CD4-positive, alpha-beta memory T cell (primary cell): ENCODE data around the gene CIZ1. TPM values are rescaled to one million over a fixed set of nuclear protein-coding genes. Genes with fewer than 3 reads are reported as not detected.
A peak's percentile ranks its signal among the peaks of the same experiment; 100 is the strongest.
"Not testable (repeated sequence)": the region's sequence is repeated elsewhere in the genome, so short reads cannot be mapped to it uniquely, and the experiment has no call there.

Experiments used
- CTCF ChIA-PET: fragments of 350-600 bp; sonication (Branson Sonifier 250); formaldehyde crosslinking; loops from one replicate; lab custom pipeline; 2021; ENCODE audit warnings: inconsistent platforms; ENCODE audit not compliant: partially characterized antibody; lab: Charles Lee
- POLR2A ChIA-PET: fragments of 350-600 bp; sonication (Branson Sonifier 250); formaldehyde crosslinking; loops from one replicate; lab custom pipeline; 2021; ENCODE audit not compliant: partially characterized antibody; lab: Charles Lee
- DNase-seq, 5 donors: peaks; one replicate each; pipeline versions ENCODE4 v3.0.0 to v3.0.0-alpha.2; 2020 to 2022; ENCODE audit warnings: mixed read lengths in 1 of 5
- H3K27ac ChIP-seq: one replicate; pipeline ENCODE4 v1.7.0; 2013; ENCODE audit warnings: low read depth, low read length
- H3K27me3 ChIP-seq: 2 replicates; pipeline ENCODE4 v1.7.0; 2013; ENCODE audit warnings: mild to moderate bottlenecking, low read length, moderate library complexity; ENCODE audit not compliant: insufficient read depth
- H3K36me3 ChIP-seq: 2 replicates; pipeline ENCODE4 v1.7.0; 2013; ENCODE audit warnings: mild to moderate bottlenecking, low read length, moderate library complexity; ENCODE audit not compliant: insufficient read depth
- H3K4me1 ChIP-seq: 2 replicates; pipeline ENCODE4 v1.7.0; 2013; ENCODE audit warnings: mild to moderate bottlenecking, low read length, moderate library complexity; ENCODE audit not compliant: insufficient read depth
- H3K4me3 ChIP-seq, 2 donors: one replicate each; pipeline ENCODE4 v1.7.0; 2013; ENCODE audit warnings: low read length in 2 of 2, mild to moderate bottlenecking in 1 of 2
- H3K9me3 ChIP-seq, 2 donors: one replicate each; pipeline ENCODE4 v1.7.0; 2013; ENCODE audit warnings: low read length in 2 of 2, control low read depth in 1 of 2; ENCODE audit not compliant: control insufficient read depth in 1 of 2
- H3K27ac Mint-ChIP-seq, 7 donors: one replicate each; pipeline ENCODE4 v1.8.0; 2020 to 2021; ENCODE audit warnings: mixed read lengths in 7 of 7, mild to moderate bottlenecking in 6 of 7, inconsistent platforms in 3 of 7, moderate library complexity in 3 of 7
- H3K27me3 Mint-ChIP-seq, 2 donors: one replicate each; pipeline ENCODE4 v1.8.0; 2020 to 2021; ENCODE audit warnings: mixed read lengths in 2 of 2
- H3K36me3 Mint-ChIP-seq, 2 donors: one replicate each; pipeline ENCODE4 v1.8.0; 2020 to 2021; ENCODE audit warnings: mixed read lengths in 2 of 2, inconsistent platforms in 1 of 2, mild to moderate bottlenecking in 1 of 2
- H3K4me1 Mint-ChIP-seq, 4 donors: one replicate each; pipeline ENCODE4 v1.8.0; 2020 to 2021; ENCODE audit warnings: mixed read lengths in 4 of 4, mild to moderate bottlenecking in 1 of 4
- H3K4me3 Mint-ChIP-seq, 8 donors: one replicate each; pipeline ENCODE4 v1.8.0; 2020 to 2021; ENCODE audit warnings: mixed read lengths in 8 of 8, mild to moderate bottlenecking in 7 of 8, moderate library complexity in 6 of 8, inconsistent platforms in 3 of 8
- H3K9me3 Mint-ChIP-seq, 8 donors: one replicate each; pipeline ENCODE4 v1.8.0; 2020 to 2021; ENCODE audit warnings: mixed read lengths in 8 of 8, mild to moderate bottlenecking in 5 of 8, inconsistent platforms in 3 of 8, moderate library complexity in 1 of 8
- intact Hi-C: fragments of 100-400 bp; cut with micrococcal nuclease; formaldehyde crosslinking; loops from one replicate; pipeline ENCODE4 v1.15.1; 2023
- polyA plus RNA-seq, 2 donors: library from polyadenylated mRNA; unstranded; fragments of 300-500 nt; fragmentation: Illumina TruSeq; gene quantifications; one replicate each; pipeline ENCODE4 v1.2.3, GENCODE V29; 2021
- total RNA-seq, 2 experiments: library from RNA; stranded (reverse); gene quantifications; one replicate each; pipeline ENCODE4 v1.2.3, GENCODE V29; 2021

The CIZ1 gene
- total and polyA plus RNA-seq, 4 experiments from 2014 or later = 3.1 to 165 (median 97.3) TPM

GRCh38 chr9:128142061-128142460, 49.3 kb downstream of the CIZ1 start:
- POLR2A ChIA-PET = interaction anchor here (1.0 to 2.3 kb wide), 3 partner anchors 14 to 691 kb away, joined by 3 to 10 read pairs (median 8); partner anchors contain the start of gene BBLN
- Histone ChIP-seq H3K9me3 (no peaks in the 10 kb centered on the region), H3K36me3 (no peaks in the 10 kb centered on the region), H3K4me3 (no peak overlapping the region), H3K27me3 (no peaks in the 10 kb centered on the region), H3K27ac (no peak overlapping the region), H3K4me1 (peaks cover 19% of the 10 kb centered on the region)
- intact Hi-C loops = no loop called here
- Mint-ChIP-seq H3K9me3 (peaks cover 0 to 1% (median 0%) of the 10 kb centered on the region in 8 donors), H3K27me3 (peaks cover 0 to 1% of the 10 kb centered on the region in 2 donors), H3K4me1 (peaks cover 5 to 19% (median 12%) of the 10 kb centered on the region in 4 donors), H3K36me3 (no peaks in the 10 kb centered on the region), H3K4me3 (peak overlapping the region in 6 of 8 donors; percentile 18 to 77 (median 36)), H3K27ac (peak overlapping the region in 4 of 7 donors; percentile 43 to 79 (median 70))
- peak in 2 of 5 donors; percentile 26 to 29 for DNase-seq
- CTCF ChIA-PET = interaction anchor here (1.2 to 1.9 kb wide), 3 partner anchors 12 to 49 kb away, joined by 4 to 6 read pairs (median 4); partner anchors contain the start of gene CIZ1

GRCh38 chr9:128141604-128142003, 49.8 kb downstream of the CIZ1 start:
- ChIA-PET POLR2A (interaction anchor here (1.0 to 2.3 kb wide), 3 partner anchors 13 to 691 kb away, joined by 3 to 10 read pairs (median 8); partner anchors contain the start of gene BBLN), CTCF (interaction anchor here (1.2 to 1.9 kb wide), 3 partner anchors 11 to 49 kb away, joined by 4 to 6 read pairs (median 4); partner anchors contain the start of gene CIZ1)
- no peaks in the 10 kb centered on the region for H3K27me3 ChIP-seq
- Mint-ChIP-seq H3K36me3 (no peaks in the 10 kb centered on the region), H3K27ac (no peak overlapping the region), H3K4me3 (peak overlapping the region in 2 of 8 donors; percentile 18 to 53), H3K4me1 (peaks cover 5 to 23% (median 14%) of the 10 kb centered on the region in 4 donors), H3K27me3 (peaks cover 0 to 1% of the 10 kb centered on the region in 2 donors), H3K9me3 (peaks cover 0 to 1% (median 0%) of the 10 kb centered on the region in 8 donors)
- no peaks in the 10 kb centered on the region for H3K9me3 ChIP-seq
- DNase-seq = no peak
- no peak overlapping the region for H3K4me3 ChIP-seq
- no peak overlapping the region for H3K27ac ChIP-seq
- peaks cover 19% of the 10 kb centered on the region for H3K4me1 ChIP-seq
- intact Hi-C loops = no loop called here
- H3K36me3 ChIP-seq = no peaks in the 10 kb centered on the region

GRCh38 chr9:128139621-128140020, 51.8 kb downstream of the CIZ1 start:
- Histone ChIP-seq H3K4me3 (no peak overlapping the region), H3K9me3 (no peaks in the 10 kb centered on the region), H3K36me3 (no peaks in the 10 kb centered on the region), H3K4me1 (peaks cover 19% of the 10 kb centered on the region), H3K27ac (no peak overlapping the region), H3K27me3 (no peaks in the 10 kb centered on the region)
- intact Hi-C loops = no loop called here
- H3K27me3 Mint-ChIP-seq = peaks cover 0 to 1% of the 10 kb centered on the region in 2 donors
- H3K4me1 Mint-ChIP-seq = peaks cover 6 to 31% (median 17%) of the 10 kb centered on the region in 4 donors
- no peaks in the 10 kb centered on the region for H3K36me3 Mint-ChIP-seq
- CTCF ChIA-PET = no interaction called here
- DNase-seq = no peak
- no peak overlapping the region for H3K4me3 Mint-ChIP-seq
- H3K9me3 Mint-ChIP-seq = peaks cover 0 to 1% (median 0%) of the 10 kb centered on the region in 8 donors
- POLR2A ChIA-PET = no interaction called here
- no peak overlapping the region for H3K27ac Mint-ChIP-seq

GRCh38 chr9:128138001-128138400, 53.4 kb downstream of the CIZ1 start:
- Histone ChIP-seq H3K27ac (no peak overlapping the region), H3K27me3 (no peaks in the 10 kb centered on the region), H3K4me3 (no peak overlapping the region), H3K36me3 (no peaks in the 10 kb centered on the region), H3K9me3 (no peaks in the 10 kb centered on the region), H3K4me1 (peaks cover 13% of the 10 kb centered on the region)
- Mint-ChIP-seq H3K4me3 (no peak overlapping the region), H3K9me3 (peaks cover 0 to 1% (median 0%) of the 10 kb centered on the region in 8 donors), H3K4me1 (peaks cover 6 to 24% (median 14%) of the 10 kb centered on the region in 4 donors), H3K27me3 (peaks cover 0 to 1% of the 10 kb centered on the region in 2 donors), H3K27ac (peak overlapping the region in 1 of 7 donors; percentile 30), H3K36me3 (no peaks in the 10 kb centered on the region)
- DNase-seq = no peak
- CTCF ChIA-PET = interaction anchor here (1.1 kb wide), 1 partner anchor 14 kb away, joined by 3 read pairs; no protein-coding TSS in a partner anchor
- POLR2A ChIA-PET = interaction anchor here (0.9 kb wide), 1 partner anchor 10 kb away, joined by 4 read pairs; no protein-coding TSS in a partner anchor
- intact Hi-C loops = no loop called here

GRCh38 chr9:128136816-128137793, 54.3 kb downstream of the CIZ1 start:
- Histone ChIP-seq H3K4me3 (no peak overlapping the region), H3K9me3 (no peaks in the 10 kb centered on the region), H3K27me3 (no peaks in the 10 kb centered on the region), H3K4me1 (peaks cover 5% of the 10 kb centered on the region), H3K27ac (no peak overlapping the region), H3K36me3 (no peaks in the 10 kb centered on the region)
- H3K4me1 Mint-ChIP-seq = peaks cover 5 to 21% (median 11%) of the 10 kb centered on the region in 4 donors
- intact Hi-C loops = no loop called here
- DNase-seq = no peak
- H3K4me3 Mint-ChIP-seq = no peak overlapping the region
- H3K9me3 Mint-ChIP-seq = peaks cover 0 to 1% (median 0%) of the 10 kb centered on the region in 8 donors
- no peaks in the 10 kb centered on the region for H3K36me3 Mint-ChIP-seq
- peak overlapping the region in 3 of 7 donors; percentile 30 to 32 (median 32) for H3K27ac Mint-ChIP-seq
- peaks cover 1 to 2% of the 10 kb centered on the region in 2 donors for H3K27me3 Mint-ChIP-seq
- CTCF ChIA-PET = interaction anchor here (0.9 to 1.1 kb wide), 2 partner anchors 11 to 13 kb away, joined by 3 read pairs; no protein-coding TSS in a partner anchor
- POLR2A ChIA-PET = interaction anchor here (0.9 kb wide), 1 partner anchor 9 kb away, joined by 4 read pairs; no protein-coding TSS in a partner anchor

- Mint-ChIP-seq H3K4me1 (peaks cover 2 to 16% (median 7%) of the 10 kb centered on the region in 4 donors), H3K27ac (peak overlapping the region in 1 of 7 donors; percentile 20)
- H3K4me3 Mint-ChIP-seq, intact Hi-C loops, DNase-seq, H3K9me3 Mint-ChIP-seq, POLR2A ChIA-PET, H3K36me3 ChIP-seq, H3K9me3 ChIP-seq, H3K27me3 Mint-ChIP-seq, CTCF ChIA-PET, H3K4me3 ChIP-seq, H3K36me3 Mint-ChIP-seq, H3K27ac ChIP-seq, H3K27me3 ChIP-seq, H3K4me1 ChIP-seq: not testable (repeated sequence)
These were observed 55.8 kb downstream of the CIZ1 start for GRCh38 chr9:128135561-128135960.

- H3K27ac Mint-ChIP-seq, POLR2A ChIA-PET: not testable (repeated sequence)
These were observed 59.2 kb downstream of the CIZ1 start for GRCh38 chr9:128132139-128132538.

More at GRCh38 chr9:128132139-128132538, 59.2 kb downstream of the CIZ1 start:
- CTCF ChIA-PET, H3K4me3 ChIP-seq, H3K36me3 ChIP-seq, H3K27ac ChIP-seq, H3K27me3 ChIP-seq, H3K9me3 Mint-ChIP-seq, intact Hi-C loops, DNase-seq, H3K27me3 Mint-ChIP-seq, H3K4me3 Mint-ChIP-seq, H3K9me3 ChIP-seq, H3K36me3 Mint-ChIP-seq: not testable (repeated sequence)
- H3K4me1 ChIP-seq = peaks cover 14% of the 10 kb centered on the region
- H3K4me1 Mint-ChIP-seq = peaks cover 11 to 33% (median 22%) of the 10 kb centered on the region in 4 donors
